Mesenchymal stem cell (in vitro differentiated cells and primary cell): ENCODE results near the gene ZC3H7A.

Experiments used
- DNase-seq: peaks from one replicate; pipeline ENCODE4 v3.0.0-alpha.2; 2013
- H2AFZ ChIP-seq: one replicate; pipeline ENCODE4 v1.6.1; 2013; ENCODE audit warnings: low read depth, mild to moderate bottlenecking, control low read depth, inconsistent platforms, low read length, moderate library complexity
- H2AK5ac ChIP-seq: 2 replicates; pipeline ENCODE4 v1.6.1; 2013; ENCODE audit warnings: low read length, moderate library complexity, mild to moderate bottlenecking, inconsistent platforms; ENCODE audit not compliant: severe bottlenecking
- H2BK120ac ChIP-seq: one replicate; pipeline ENCODE4 v1.6.1; 2013; ENCODE audit warnings: low read depth, mild to moderate bottlenecking, inconsistent platforms, low read length, moderate library complexity
- H2BK12ac ChIP-seq, 2 experiments: one replicate each; pipeline ENCODE4 v1.6.1; 2013; ENCODE audit warnings: inconsistent platforms in 2 of 2, low read length in 2 of 2, mild to moderate bottlenecking in 2 of 2, moderate library complexity in 2 of 2, control low read depth in 1 of 2
- H2BK15ac ChIP-seq: one replicate; pipeline ENCODE4 v1.6.1; 2013; ENCODE audit warnings: mild to moderate bottlenecking, low read depth, inconsistent platforms; ENCODE audit not compliant: poor library complexity, severe bottlenecking
- H2BK5ac ChIP-seq: 2 replicates; pipeline ENCODE4 v1.6.1; 2013; ENCODE audit warnings: low read depth, mild to moderate bottlenecking, low read length, control low read depth, inconsistent platforms; ENCODE audit not compliant: poor library complexity, severe bottlenecking
- H3K14ac ChIP-seq, 2 experiments: one replicate each; pipeline ENCODE4 v1.6.1; 2013; ENCODE audit warnings: inconsistent platforms in 2 of 2, low read length in 2 of 2, control low read depth in 1 of 2, mild to moderate bottlenecking in 1 of 2, moderate library complexity in 1 of 2
- H3K18ac ChIP-seq, 2 experiments: one replicate each; pipeline ENCODE4 v1.6.1; 2013; ENCODE audit warnings: inconsistent platforms in 2 of 2, low read length in 2 of 2, control low read depth in 1 of 2, low read depth in 1 of 2, mild to moderate bottlenecking in 1 of 2
- H3K23ac ChIP-seq, 2 experiments: one replicate each; pipeline ENCODE4 v1.6.1; 2013; ENCODE audit warnings: inconsistent platforms in 2 of 2, low read length in 2 of 2, mild to moderate bottlenecking in 2 of 2, moderate library complexity in 2 of 2, control low read depth in 1 of 2
- H3K27ac ChIP-seq: 2 replicates; pipeline ENCODE4 v1.5.1; 2013; ENCODE audit warnings: mild to moderate bottlenecking, moderate library complexity, low read length, control low read depth, inconsistent platforms; ENCODE audit not compliant: poor library complexity, severe bottlenecking
- H3K27me3 ChIP-seq, 2 experiments: 2 replicates each; pipeline versions ENCODE4 v1.6.1 to v1.7.0; 2013; ENCODE audit warnings: low read length in 2 of 2, mild to moderate bottlenecking in 2 of 2, moderate library complexity in 2 of 2, control low read depth in 1 of 2, inconsistent platforms in 1 of 2; ENCODE audit not compliant: control insufficient read depth in 1 of 2, insufficient read depth in 1 of 2
- H3K36me3 ChIP-seq, 2 experiments: 2 replicates each; pipeline versions ENCODE4 v1.6.1 to v1.7.0; 2013; ENCODE audit warnings: low read length in 2 of 2, control low read depth in 1 of 2, inconsistent platforms in 1 of 2, low read depth in 1 of 2, mild to moderate bottlenecking in 1 of 2; ENCODE audit not compliant: insufficient read depth in 2 of 2, control insufficient read depth in 1 of 2
- H3K4ac ChIP-seq, 2 experiments: one replicate each; pipeline ENCODE4 v1.6.1; 2013; ENCODE audit warnings: inconsistent platforms in 2 of 2, low read length in 2 of 2, mild to moderate bottlenecking in 2 of 2, moderate library complexity in 2 of 2, control low read depth in 1 of 2, low read depth in 1 of 2
- H3K4me1 ChIP-seq: 2 replicates; pipeline ENCODE4 v1.6.1; 2013; ENCODE audit warnings: low read depth, low read length, control low read depth; ENCODE audit not compliant: control insufficient read depth, insufficient read depth
- H3K4me2 ChIP-seq: 2 replicates; pipeline ENCODE4 v1.6.1; 2013; ENCODE audit warnings: low read length, mild to moderate bottlenecking, inconsistent platforms; ENCODE audit not compliant: poor library complexity, severe bottlenecking
- H3K4me3 ChIP-seq, 2 experiments: 2 replicates each; pipeline versions ENCODE4 v1.5.1 to v1.7.0; 2013; ENCODE audit warnings: low read length in 2 of 2, mild to moderate bottlenecking in 2 of 2, control low read depth in 1 of 2, low read depth in 1 of 2; ENCODE audit not compliant: insufficient read depth in 1 of 2
- H3K79me1 ChIP-seq: replicated peaks from 2 replicates; pipeline ENCODE4 v1.6.1; 2013; ENCODE audit warnings: mild to moderate bottlenecking, control low read depth, low read length, inconsistent platforms; ENCODE audit not compliant: poor library complexity, severe bottlenecking
- H3K9ac ChIP-seq: 2 replicates; pipeline ENCODE4 v1.7.0; 2013; ENCODE audit warnings: mild to moderate bottlenecking, low read length, moderate library complexity
- H3K9me3 ChIP-seq: 2 replicates; pipeline ENCODE4 v1.7.0; 2013; ENCODE audit warnings: mild to moderate bottlenecking, low read length; ENCODE audit not compliant: control insufficient read depth
- H4K8ac ChIP-seq: one replicate; pipeline ENCODE4 v1.6.1; 2013; ENCODE audit warnings: inconsistent platforms, mild to moderate bottlenecking, low read length, moderate library complexity
- H4K91ac ChIP-seq: one replicate; pipeline ENCODE4 v1.6.1; 2013; ENCODE audit warnings: mild to moderate bottlenecking, low read length, inconsistent platforms
- WGBS: methylation state at CpG from one replicate; pipeline ENCODE4 v1.1.7; 2013; ENCODE audit warnings: mixed read lengths; 5-methylcytosine and 5-hydroxymethylcytosine counted together

The ZC3H7A gene

DNA sequence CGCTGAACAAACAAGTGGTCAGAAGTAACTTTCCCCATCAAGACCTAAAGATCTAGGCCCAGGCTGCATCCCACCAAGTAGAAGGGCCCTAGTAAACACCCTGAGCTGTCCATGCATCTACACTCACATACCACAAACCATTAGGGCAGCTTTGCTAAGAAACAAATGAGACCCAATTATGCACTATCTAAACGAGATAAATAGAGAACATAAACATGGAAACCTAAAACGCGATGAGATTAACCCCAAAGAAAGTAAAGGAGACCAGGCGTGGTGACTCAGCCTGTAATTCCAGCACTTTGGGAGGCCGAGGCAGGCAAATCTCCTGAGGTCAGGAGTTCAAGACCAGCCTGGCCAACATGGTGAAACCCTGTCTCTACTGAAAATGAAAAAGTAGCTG lies 60.2 kb downstream of the ZC3H7A start:
- Histone ChIP-seq H4K8ac (no peak overlapping the region), H2BK12ac (no peak overlapping the region), H3K23ac (no peak overlapping the region), H3K4ac (no peak overlapping the region), H3K27me3 (no peaks in the 10 kb centered on the region), H2BK5ac (no peak overlapping the region), H3K9me3 (no peaks in the 10 kb centered on the region), H2AFZ (no peak overlapping the region), H3K4me2 (no peak overlapping the region), H4K91ac (no peak overlapping the region), H2BK15ac (no peak overlapping the region), H3K18ac (no peak overlapping the region), H3K27ac (no peak overlapping the region), H3K14ac (no peak overlapping the region), H3K36me3 (peaks cover 7 to 56% of the 10 kb centered on the region in 2 experiments), H2BK120ac (no peak overlapping the region), H3K4me3 (no peak overlapping the region), H3K9ac (no peak overlapping the region), H2AK5ac (no peak overlapping the region), H3K79me1 (peaks cover 15% of the 10 kb centered on the region), H3K4me1 (peaks cover 8% of the 10 kb centered on the region)
- 82% methylated on average over 6 of the region's 6 CpGs for WGBS
- no peak for DNase-seq

DNA sequence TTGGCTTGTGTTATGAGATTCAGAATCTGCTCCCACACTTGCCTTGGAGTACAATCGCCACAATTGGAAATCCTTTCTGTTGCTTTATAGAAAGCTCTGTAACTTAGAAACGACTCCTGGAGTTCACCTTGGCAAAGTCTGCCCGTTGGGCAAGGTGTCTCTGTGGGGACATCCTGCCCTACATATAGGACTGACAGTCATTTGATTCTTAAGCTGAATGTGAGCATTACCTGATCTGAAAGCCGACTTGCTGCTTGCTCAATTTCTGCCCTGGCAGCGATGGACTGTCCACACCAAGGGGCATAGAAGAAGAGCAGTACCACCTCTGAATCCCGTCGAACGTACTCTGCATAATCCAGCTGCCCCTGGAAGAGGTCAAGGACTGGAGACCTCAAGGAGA lies 61.3 kb downstream of the ZC3H7A start:
- peaks cover 7 to 67% of the 10 kb centered on the region in 2 experiments for H3K36me3 ChIP-seq
- H3K79me1 ChIP-seq, result peaks cover 15% of the 10 kb centered on the region
- WGBS, result 95% methylated on average over 8 of the region's 8 CpGs
- H3K23ac ChIP-seq, result no peak overlapping the region
- no peak overlapping the region for H3K18ac ChIP-seq
- no peak overlapping the region for H4K8ac ChIP-seq
- H2BK12ac ChIP-seq, result no peak overlapping the region
- H2BK5ac ChIP-seq, result no peak overlapping the region
- no peaks in the 10 kb centered on the region for H3K9me3 ChIP-seq
- no peak overlapping the region for H3K27ac ChIP-seq
- H3K4ac ChIP-seq, result no peak overlapping the region
- H2BK120ac ChIP-seq, result no peak overlapping the region
- H2AK5ac ChIP-seq, result no peak overlapping the region
- H3K14ac ChIP-seq, result no peak overlapping the region
- H3K4me2 ChIP-seq, result no peak overlapping the region
- no peak overlapping the region for H3K9ac ChIP-seq
- H4K91ac ChIP-seq, result no peak overlapping the region
- peaks cover 4% of the 10 kb centered on the region for H3K4me1 ChIP-seq
- H3K4me3 ChIP-seq, result no peak overlapping the region
- no peak for DNase-seq
- H2BK15ac ChIP-seq, result no peak overlapping the region
- H3K27me3 ChIP-seq, result no peaks in the 10 kb centered on the region
- no peak overlapping the region for H2AFZ ChIP-seq

DNA sequence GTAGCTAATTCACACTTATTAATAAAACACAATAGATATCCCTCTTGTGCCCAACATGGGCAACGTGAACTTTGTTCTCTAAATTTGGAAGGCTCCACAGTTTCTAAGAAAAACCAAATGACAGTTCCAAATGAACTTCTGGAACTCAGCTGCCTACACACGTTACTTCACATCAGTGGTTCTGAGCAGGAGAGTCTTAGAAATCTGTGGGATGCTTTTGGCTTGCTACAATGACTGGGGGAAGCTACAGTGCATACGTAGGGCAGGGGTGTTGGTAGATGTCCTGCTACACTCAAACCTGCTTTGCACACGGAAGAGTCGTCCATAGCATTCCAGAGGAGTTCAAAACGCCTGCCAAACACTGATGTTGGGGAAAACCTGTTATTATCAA lies 62.4 kb downstream of the ZC3H7A start:
- Histone ChIP-seq H3K4me1 (peaks cover 4% of the 10 kb centered on the region), H3K23ac (no peak overlapping the region), H2AK5ac (no peak overlapping the region), H3K36me3 (peaks cover 10 to 79% of the 10 kb centered on the region in 2 experiments), H3K27ac (no peak overlapping the region), H3K14ac (no peak overlapping the region), H3K4me3 (no peak overlapping the region), H4K8ac (no peak overlapping the region), H3K79me1 (peaks cover 18% of the 10 kb centered on the region), H3K9ac (no peak overlapping the region), H3K9me3 (no peaks in the 10 kb centered on the region), H3K4me2 (no peak overlapping the region), H3K27me3 (no peaks in the 10 kb centered on the region), H4K91ac (no peak overlapping the region), H2BK15ac (no peak overlapping the region), H2BK5ac (no peak overlapping the region), H3K4ac (no peak overlapping the region), H2BK120ac (no peak overlapping the region), H2AFZ (no peak overlapping the region), H2BK12ac (no peak overlapping the region), H3K18ac (no peak overlapping the region)
- 95% methylated on average over 6 of the region's 6 CpGs for WGBS
- DNase-seq, result no peak

- Histone ChIP-seq H2BK5ac (no peak overlapping the region), H3K79me1 (peaks cover 19% of the 10 kb centered on the region), H3K4me2 (no peak overlapping the region), H2AFZ (no peak overlapping the region), H3K4ac (no peak overlapping the region), H3K9ac (no peak overlapping the region), H4K8ac (no peak overlapping the region), H2BK120ac (no peak overlapping the region), H3K14ac (no peak overlapping the region), H3K36me3 (peaks cover 11 to 83% of the 10 kb centered on the region in 2 experiments), H2BK15ac (no peak overlapping the region), H3K27me3 (no peaks in the 10 kb centered on the region), H3K4me1 (peaks cover 4% of the 10 kb centered on the region), H4K91ac (no peak overlapping the region), H3K23ac (no peak overlapping the region), H2BK12ac (no peak overlapping the region), H3K18ac (no peak overlapping the region), H3K9me3 (no peaks in the 10 kb centered on the region), H3K27ac (no peak overlapping the region), H3K4me3 (no peak overlapping the region), H2AK5ac (no peak overlapping the region)
- DNase-seq, result no peak
- WGBS, result 88% methylated on average over 3 of the region's 3 CpGs
These were observed 62.9 kb downstream of the ZC3H7A start for GRCh38 chr16:11734025-11734652.
